Testis (tissue), 3 donors: ENCODE measurements around the gene HEMK1. TPM values are rescaled to one million over a fixed set of nuclear protein-coding genes. Genes with fewer than 3 reads are reported as not detected.

Experiments
- DNase-seq: peaks from one replicate; pipeline ENCODE4 v3.0.0-alpha.2; 2019
- H3K27ac ChIP-seq, 2 donors: fragments of 200-600 bp; sonication (generic); one replicate each; pipeline ENCODE4 v1.5.1; 2019
- H3K27me3 ChIP-seq: fragments of 200-600 bp; sonication (generic); one replicate; pipeline ENCODE4 v1.5.1; 2019
- H3K36me3 ChIP-seq: fragments of 200-600 bp; sonication (generic); one replicate; pipeline ENCODE4 v1.5.1; 2017; ENCODE audit warnings: low read depth; ENCODE audit errors: missing control alignments
- H3K4me1 ChIP-seq: fragments of 200-600 bp; sonication (generic); one replicate; pipeline ENCODE4 v1.5.1; 2019
- H3K4me3 ChIP-seq, 2 donors: fragments of 200-600 bp; sonication (generic); one replicate each; pipeline ENCODE4 v1.5.1; 2017 to 2019
- H3K9me3 ChIP-seq: fragments of 200-600 bp; sonication (generic); one replicate; pipeline ENCODE4 v1.5.1; 2017
- POLR2A ChIP-seq: fragments of 450-650 bp; IDR thresholded peaks from one replicate; pipeline ENCODE4 v1.6.1; 2017; ENCODE audit warnings: antibody characterized with exemption, mild to moderate bottlenecking, moderate library complexity
- WGBS, 2 donors: methylation state at CpG; one replicate each; pipeline ENCODE4 v1.1.5; 2018; 5-methylcytosine and 5-hydroxymethylcytosine counted together
- intact Hi-C: fragments of 100-400 bp; cut with DNase I; formaldehyde crosslinking; loops from one replicate; pipeline ENCODE4 v1.15.1; 2023; ENCODE audit warnings: low total_unique reads
- polyA plus RNA-seq: library from polyadenylated mRNA; stranded (reverse); fragments of 350-450 nt; fragmentation: Illumina TruSeq; extraction: RNeasy Lipid Tissue Mini Kit (QIAGEN cat#74804); gene quantifications from one replicate; pipeline ENCODE4 v1.2.3, GENCODE V29; 2014; ENCODE audit warnings: low read depth, low replicate concordance; ENCODE audit not compliant: insufficient read depth
- total RNA-seq, 2 donors: library from RNA; depleted of rRNA; stranded (reverse); fragments of >200 nt; gene quantifications; one replicate each; pipeline ENCODE4 v1.2.3, GENCODE V29; 2016
- TF ChIP-seq, protein P1 (sequence below), 3 experiments: fragments of 450-650 bp in 2 of 3; fragments of 200-600 bp in 1 of 3; sonication (generic) in 1 of 3; IDR thresholded peaks; one replicate each; pipeline ENCODE4 v1.5.1; 2016 to 2019; ENCODE audit warnings: antibody characterized with exemption in 3 of 3, mild to moderate bottlenecking in 2 of 3, moderate library complexity in 1 of 3

HEMK1 gene
- total and polyA plus RNA-seq, 3 donors from 2014 or later, result 12.8 to 25.7 (median 13.1) TPM

- no peaks in the 10 kb centered on the region for H3K9me3 ChIP-seq
- WGBS, 2 donors, result 89 to 90% methylated on average over 4 of the region's 4 CpGs
- TF ChIP-seq, protein P1, sequence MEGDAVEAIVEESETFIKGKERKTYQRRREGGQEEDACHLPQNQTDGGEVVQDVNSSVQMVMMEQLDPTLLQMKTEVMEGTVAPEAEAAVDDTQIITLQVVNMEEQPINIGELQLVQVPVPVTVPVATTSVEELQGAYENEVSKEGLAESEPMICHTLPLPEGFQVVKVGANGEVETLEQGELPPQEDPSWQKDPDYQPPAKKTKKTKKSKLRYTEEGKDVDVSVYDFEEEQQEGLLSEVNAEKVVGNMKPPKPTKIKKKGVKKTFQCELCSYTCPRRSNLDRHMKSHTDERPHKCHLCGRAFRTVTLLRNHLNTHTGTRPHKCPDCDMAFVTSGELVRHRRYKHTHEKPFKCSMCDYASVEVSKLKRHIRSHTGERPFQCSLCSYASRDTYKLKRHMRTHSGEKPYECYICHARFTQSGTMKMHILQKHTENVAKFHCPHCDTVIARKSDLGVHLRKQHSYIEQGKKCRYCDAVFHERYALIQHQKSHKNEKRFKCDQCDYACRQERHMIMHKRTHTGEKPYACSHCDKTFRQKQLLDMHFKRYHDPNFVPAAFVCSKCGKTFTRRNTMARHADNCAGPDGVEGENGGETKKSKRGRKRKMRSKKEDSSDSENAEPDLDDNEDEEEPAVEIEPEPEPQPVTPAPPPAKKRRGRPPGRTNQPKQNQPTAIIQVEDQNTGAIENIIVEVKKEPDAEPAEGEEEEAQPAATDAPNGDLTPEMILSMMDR (IDR thresholded peaks at IDR 0.05), result no peak
- no peak for TF ChIP-seq POLR2A
- intact Hi-C loops, result no loop called here
- no peak overlapping the region for H3K27ac ChIP-seq
- H3K4me1 ChIP-seq, result no peaks in the 10 kb centered on the region
- no peak for DNase-seq
- no peaks in the 10 kb centered on the region for H3K36me3 ChIP-seq
- H3K4me3 ChIP-seq, result no peak overlapping the region
- H3K27me3 ChIP-seq, result no peaks in the 10 kb centered on the region
Measured at GRCh38 chr3:50637011-50637410, 67.7 kb downstream of the HEMK1 start.

DNA sequence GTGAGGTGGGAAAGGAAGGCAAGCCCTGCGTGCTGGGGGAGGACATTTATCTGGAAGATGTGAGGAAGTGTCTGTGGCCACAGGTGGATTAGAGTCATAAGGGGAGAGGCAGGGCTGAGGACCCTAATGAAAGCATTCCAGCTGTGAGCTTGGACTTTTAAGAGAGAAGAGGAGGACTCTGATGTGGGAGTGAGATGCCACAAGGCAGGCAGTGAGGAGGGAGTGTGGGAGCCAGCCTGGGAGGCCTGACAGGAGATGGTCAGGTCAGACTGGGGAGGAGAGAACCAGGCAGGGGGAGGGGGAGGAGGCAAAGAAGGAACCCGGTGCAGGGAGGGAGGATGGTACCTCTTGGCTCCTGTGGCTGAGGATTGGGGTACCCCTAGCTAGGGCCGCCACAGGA, 68.6 kb downstream of the HEMK1 start:
- Histone ChIP-seq H3K27me3 (no peaks in the 10 kb centered on the region), H3K4me1 (no peaks in the 10 kb centered on the region), H3K27ac (no peak overlapping the region), H3K4me3 (no peak overlapping the region), H3K9me3 (no peaks in the 10 kb centered on the region), H3K36me3 (no peaks in the 10 kb centered on the region)
- DNase-seq, result no peak
- WGBS, 2 donors, result 75 to 77% methylated on average over 3 of the region's 3 CpGs
- TF ChIP-seq POLR2A, result no peak
- TF ChIP-seq, protein P1 (IDR thresholded peaks at IDR 0.05), result no peak
- intact Hi-C loops, result no loop called here

GRCh38 chr3:50639055-50639494, 69.8 kb downstream of the HEMK1 start:
- Histone ChIP-seq H3K27me3 (no peaks in the 10 kb centered on the region), H3K4me1 (no peaks in the 10 kb centered on the region), H3K36me3 (no peaks in the 10 kb centered on the region), H3K9me3 (no peaks in the 10 kb centered on the region), H3K4me3 (no peak overlapping the region), H3K27ac (no peak overlapping the region)
- no peak for DNase-seq
- intact Hi-C loops, result no loop called here
- TF ChIP-seq, protein P1 (IDR thresholded peaks at IDR 0.05), result no peak
- TF ChIP-seq POLR2A, result no peak
- whole genome bisulfite sequencing, 2 donors, result 91 to 94% methylated on average over 4 to 6 of the region's 6 CpGs

- no peaks in the 10 kb centered on the region for H3K27me3 ChIP-seq
- H3K9me3 ChIP-seq, result no peaks in the 10 kb centered on the region
- no peaks in the 10 kb centered on the region for H3K36me3 ChIP-seq
- WGBS, 2 donors, result 94 to 100% methylated on average over 1 of the region's 1 CpG
- no peak for DNase-seq
- TF ChIP-seq, protein P1 (IDR thresholded peaks at IDR 0.05), result no peak
- no peak for TF ChIP-seq POLR2A
- H3K27ac ChIP-seq, result no peak overlapping the region
- intact Hi-C loops, result no loop called here
- no peaks in the 10 kb centered on the region for H3K4me1 ChIP-seq
- H3K4me3 ChIP-seq, result no peak overlapping the region
Measured at GRCh38 chr3:50642382-50642781, 73.1 kb downstream of the HEMK1 start.

DNA sequence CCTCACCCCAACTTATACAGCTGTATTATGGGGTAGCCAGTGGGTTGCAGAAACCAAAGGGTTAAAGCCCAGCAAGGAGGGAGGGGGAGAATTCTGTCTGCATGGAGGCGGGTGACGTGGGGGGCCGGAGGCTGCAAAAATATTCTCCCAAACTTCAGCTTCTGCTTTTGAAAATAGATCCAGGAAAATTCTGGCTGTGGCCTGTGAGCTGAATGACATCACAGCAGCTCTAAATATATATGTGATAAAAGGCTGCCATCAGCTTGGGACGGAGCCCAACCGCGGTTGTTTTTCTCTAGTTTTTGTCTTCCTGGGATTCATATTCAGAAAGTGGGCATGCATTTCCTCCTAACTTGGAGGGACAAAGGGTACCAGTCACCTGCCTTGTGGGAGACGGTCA, 75.2 kb downstream of the HEMK1 start:
- 64 to 68% methylated on average over 7 of the region's 7 CpGs for WGBS, 2 donors
- no peak for TF ChIP-seq POLR2A
- TF ChIP-seq, protein P1 (IDR thresholded peaks at IDR 0.05), result no peak
- DNase-seq, result no peak
- no peaks in the 10 kb centered on the region for H3K9me3 ChIP-seq
- H3K36me3 ChIP-seq, result no peaks in the 10 kb centered on the region
- intact Hi-C loops, result no loop called here
- no peaks in the 10 kb centered on the region for H3K27me3 ChIP-seq
- H3K4me1 ChIP-seq, result peaks cover 7% of the 10 kb centered on the region
- no peak overlapping the region for H3K27ac ChIP-seq
- H3K4me3 ChIP-seq, result no peak overlapping the region
